ENCODE measurements around the gene MREG. TPM values are rescaled to one million over a fixed set of nuclear protein-coding genes. Genes with fewer than 3 reads are reported as not detected.

MREG gene
- total RNA-seq, 1 donor from 2014 or later, result 0.22 TPM

DNA sequence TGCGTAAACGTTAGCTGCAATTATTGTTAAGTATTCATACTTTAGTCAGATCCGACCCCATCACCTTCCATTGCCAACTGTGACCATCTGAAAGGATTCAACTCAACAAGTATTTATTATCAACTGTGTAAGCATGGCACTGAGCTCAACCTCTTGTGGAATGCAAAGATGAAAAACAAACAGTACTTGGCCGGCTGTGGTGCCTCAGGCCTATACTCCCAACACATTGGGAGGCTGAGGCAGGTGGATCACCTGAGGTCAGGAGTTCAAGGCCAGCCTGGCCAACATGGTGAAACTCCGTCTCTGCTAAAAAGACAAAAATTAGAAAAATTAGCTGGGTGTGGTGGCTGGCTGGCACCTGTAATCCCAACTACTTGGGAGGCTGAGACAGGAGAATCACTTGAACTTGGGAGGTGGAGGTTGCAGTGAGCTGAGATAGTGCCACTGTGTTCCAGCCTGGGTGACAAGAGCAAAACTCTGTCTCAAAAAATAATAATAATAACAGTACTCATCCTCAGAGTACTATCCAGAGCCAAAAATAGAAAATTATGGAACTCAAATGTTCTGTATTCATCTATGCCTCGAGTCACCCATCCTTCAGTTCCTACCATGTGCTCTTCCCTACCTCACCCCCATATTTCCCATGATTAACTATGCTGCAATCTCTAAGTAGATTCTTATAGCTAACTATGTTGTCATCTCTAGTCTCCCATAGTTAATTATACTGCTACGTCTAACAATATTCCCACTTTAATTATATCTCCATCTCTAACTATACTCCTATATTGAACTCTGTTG is 8.6 kb upstream of the MREG start:
- intact Hi-C loops (cut with micrococcal nuclease), result no loop called here
- Histone ChIP-seq H3K27ac (replicated peaks) (no peak overlapping the region), H3K27me3 (ENCODE audit: low read depth) (no peaks in the 10 kb centered on the region), H3K36me3 (no peaks in the 10 kb centered on the region), H3K4me1 (no peaks in the 10 kb centered on the region), H3K9me3 (replicated peaks) (no peaks in the 10 kb centered on the region), H3K4me3 (no peak overlapping the region)
- TF ChIP-seq, protein P1, sequence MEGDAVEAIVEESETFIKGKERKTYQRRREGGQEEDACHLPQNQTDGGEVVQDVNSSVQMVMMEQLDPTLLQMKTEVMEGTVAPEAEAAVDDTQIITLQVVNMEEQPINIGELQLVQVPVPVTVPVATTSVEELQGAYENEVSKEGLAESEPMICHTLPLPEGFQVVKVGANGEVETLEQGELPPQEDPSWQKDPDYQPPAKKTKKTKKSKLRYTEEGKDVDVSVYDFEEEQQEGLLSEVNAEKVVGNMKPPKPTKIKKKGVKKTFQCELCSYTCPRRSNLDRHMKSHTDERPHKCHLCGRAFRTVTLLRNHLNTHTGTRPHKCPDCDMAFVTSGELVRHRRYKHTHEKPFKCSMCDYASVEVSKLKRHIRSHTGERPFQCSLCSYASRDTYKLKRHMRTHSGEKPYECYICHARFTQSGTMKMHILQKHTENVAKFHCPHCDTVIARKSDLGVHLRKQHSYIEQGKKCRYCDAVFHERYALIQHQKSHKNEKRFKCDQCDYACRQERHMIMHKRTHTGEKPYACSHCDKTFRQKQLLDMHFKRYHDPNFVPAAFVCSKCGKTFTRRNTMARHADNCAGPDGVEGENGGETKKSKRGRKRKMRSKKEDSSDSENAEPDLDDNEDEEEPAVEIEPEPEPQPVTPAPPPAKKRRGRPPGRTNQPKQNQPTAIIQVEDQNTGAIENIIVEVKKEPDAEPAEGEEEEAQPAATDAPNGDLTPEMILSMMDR (IDR thresholded peaks at IDR 0.05; ENCODE audit: borderline replicate concordance), result no peak
- DNase-seq, result no peak

DNA sequence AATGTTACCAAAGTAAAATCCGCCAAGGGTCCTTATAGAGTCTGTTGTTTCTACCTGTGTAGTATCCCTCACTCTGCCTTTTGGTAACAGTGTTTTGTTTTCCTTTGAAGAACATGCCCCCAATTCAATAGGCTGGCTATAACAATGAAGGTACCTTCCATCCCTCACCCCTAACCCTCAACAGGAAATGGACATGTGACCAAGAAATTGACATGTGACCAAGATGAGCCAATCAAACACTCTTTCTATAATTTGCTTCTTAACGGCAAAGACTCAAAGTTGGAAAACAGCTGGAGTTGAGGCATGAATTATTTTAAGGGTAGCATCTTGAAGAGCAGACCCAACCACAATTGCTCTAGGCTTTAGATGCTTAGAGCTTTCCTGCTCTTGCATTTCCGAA is 5.4 kb upstream of the MREG start:
- Histone ChIP-seq H3K27me3 (ENCODE audit: low read depth) (no peaks in the 10 kb centered on the region), H3K4me1 (peaks cover 4% of the 10 kb centered on the region), H3K9me3 (replicated peaks) (no peaks in the 10 kb centered on the region), H3K36me3 (no peaks in the 10 kb centered on the region), H3K4me3 (no peak overlapping the region), H3K27ac (replicated peaks) (no peak overlapping the region)
- TF ChIP-seq, protein P1 (IDR thresholded peaks at IDR 0.05; ENCODE audit: borderline replicate concordance), result no peak
- DNase-seq, result no peak
- intact Hi-C loops (cut with micrococcal nuclease), result no loop called here

DNA sequence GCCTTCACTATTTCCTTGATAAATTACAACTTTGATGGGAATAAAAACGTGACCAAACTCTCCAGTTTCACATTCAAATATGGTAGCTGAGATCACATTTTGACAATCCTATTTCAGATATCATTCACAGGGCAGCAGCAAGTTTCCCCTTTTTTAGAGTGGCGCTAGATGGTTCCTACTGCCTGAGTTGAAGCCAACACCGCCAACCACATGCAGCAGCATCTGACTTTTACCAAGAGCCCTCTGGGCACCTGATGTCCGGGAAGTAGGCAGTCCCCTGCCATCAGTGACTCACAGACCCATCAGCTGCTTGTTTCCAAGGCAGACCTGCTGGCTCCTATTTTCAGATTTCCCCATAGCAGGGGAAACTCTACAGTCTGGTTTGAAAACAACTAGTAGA is 4.0 kb upstream of the MREG start:
- Histone ChIP-seq H3K4me1 (peaks cover 15% of the 10 kb centered on the region), H3K4me3 (no peak overlapping the region), H3K36me3 (no peaks in the 10 kb centered on the region), H3K27me3 (ENCODE audit: low read depth) (no peaks in the 10 kb centered on the region), H3K9me3 (replicated peaks) (no peaks in the 10 kb centered on the region), H3K27ac (replicated peaks) (no peak overlapping the region)
- TF ChIP-seq, protein P1 (IDR thresholded peaks at IDR 0.05; ENCODE audit: borderline replicate concordance), result no peak
- intact Hi-C loops (cut with micrococcal nuclease), result no loop called here
- no peak for DNase-seq

DNA sequence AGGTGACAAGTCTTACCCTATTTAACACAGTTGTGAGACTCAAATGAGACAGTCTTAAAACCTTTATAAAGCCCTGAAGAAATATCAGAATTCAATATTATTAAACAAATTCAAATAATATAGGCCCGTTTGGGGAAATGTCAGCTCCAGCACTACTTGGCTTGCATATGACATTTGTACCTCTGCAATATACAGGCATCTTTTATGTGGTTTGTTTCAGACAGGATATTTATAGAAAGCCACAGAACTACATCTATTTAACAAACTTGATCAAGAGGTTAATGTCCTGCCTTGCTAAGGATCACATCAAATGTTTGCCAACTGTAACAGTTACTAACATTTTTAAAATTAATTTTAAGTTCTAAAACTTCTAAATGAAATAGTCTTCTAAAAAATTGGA is 3.2 kb upstream of the MREG start:
- Histone ChIP-seq H3K27me3 (ENCODE audit: low read depth) (no peaks in the 10 kb centered on the region), H3K9me3 (replicated peaks) (no peaks in the 10 kb centered on the region), H3K36me3 (no peaks in the 10 kb centered on the region), H3K27ac (replicated peaks) (no peak overlapping the region), H3K4me3 (no peak overlapping the region), H3K4me1 (peaks cover 15% of the 10 kb centered on the region)
- intact Hi-C loops (cut with micrococcal nuclease), result no loop called here
- DNase-seq, result no peak
- TF ChIP-seq, protein P1 (IDR thresholded peaks at IDR 0.05; ENCODE audit: borderline replicate concordance), result no peak

DNA sequence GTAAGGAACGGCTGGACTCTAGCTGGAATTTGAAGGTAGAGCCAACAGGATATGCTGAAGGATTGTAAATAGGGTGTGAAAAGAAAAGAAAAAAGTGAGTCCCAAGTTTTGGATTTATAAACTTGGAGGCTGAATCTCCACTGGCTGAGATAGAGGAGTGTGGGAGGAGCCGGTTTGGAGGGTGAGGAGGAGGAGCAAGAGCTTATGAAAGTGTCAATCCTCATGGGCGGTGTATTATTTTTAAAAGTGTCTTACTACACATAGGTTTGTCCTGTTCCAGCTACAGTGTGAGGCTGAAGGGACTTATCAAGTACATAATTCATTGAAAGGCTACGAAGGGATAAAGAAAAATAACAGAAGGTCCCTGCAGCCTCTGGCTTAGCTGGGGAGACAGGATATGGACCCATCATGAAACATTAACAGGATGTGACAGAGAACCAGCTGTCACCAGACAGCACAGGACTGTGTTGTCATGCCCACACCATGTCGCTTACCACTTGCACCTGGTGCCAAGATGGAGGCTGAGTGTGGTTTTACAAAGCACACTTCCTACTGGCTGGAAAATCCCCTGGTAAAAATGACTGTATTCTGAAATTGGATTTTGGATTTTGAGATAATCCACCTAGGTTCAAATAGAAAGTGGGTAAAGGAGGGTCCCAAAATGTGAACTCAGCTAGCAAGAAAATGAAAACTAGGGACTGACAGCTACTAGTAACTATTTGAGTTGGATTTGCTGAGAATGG is 2.5 kb upstream of the MREG start:
- H3K4me3 ChIP-seq, result no peak overlapping the region
- H3K27ac ChIP-seq (replicated peaks), result no peak overlapping the region
- no peaks in the 10 kb centered on the region for H3K27me3 ChIP-seq (ENCODE audit: low read depth)
- TF ChIP-seq, protein P1 (IDR thresholded peaks at IDR 0.05; ENCODE audit: borderline replicate concordance), result no peak
- DNase-seq, result no peak
- H3K9me3 ChIP-seq (replicated peaks), result no peaks in the 10 kb centered on the region
- no peaks in the 10 kb centered on the region for H3K36me3 ChIP-seq
- intact Hi-C loops (cut with micrococcal nuclease), result no loop called here
- peaks cover 15% of the 10 kb centered on the region for H3K4me1 ChIP-seq

Data from left ventricle myocardium inferior (tissue), 1 donor.